Sigmoid colon (tissue), 4 donors: ENCODE measurements around the gene OSBP2.

Experiments
- EP300 ChIP-seq, 4 donors: sonication (generic); formaldehyde crosslinking; IDR thresholded peaks; one replicate each; pipeline ENCODE4 v1.6.1; 2017; ENCODE audit warnings: antibody characterized with exemption in 4 of 4
- POLR2A ChIP-seq, 2 donors: fragments of 450-650 bp; IDR thresholded peaks; one replicate each; pipeline ENCODE4 v1.6.1; 2016; ENCODE audit warnings: antibody characterized with exemption in 2 of 2, mild to moderate bottlenecking in 2 of 2, moderate library complexity in 2 of 2
- POLR2AphosphoS5 ChIP-seq, 4 donors: sonication (generic); formaldehyde crosslinking; IDR thresholded peaks; one replicate each; pipeline ENCODE4 v1.6.1; 2017; ENCODE audit warnings: antibody characterized with exemption in 4 of 4
- TF ChIP-seq, protein P1 (sequence below), 4 experiments: fragments of 450-650 bp in 3 of 4; fragments of 200-600 bp in 1 of 4; IDR thresholded peaks; one replicate each; pipeline ENCODE4 v1.5.1; 2016 to 2019; ENCODE audit warnings: antibody characterized with exemption in 4 of 4, mild to moderate bottlenecking in 3 of 4, moderate library complexity in 2 of 4

DNA sequence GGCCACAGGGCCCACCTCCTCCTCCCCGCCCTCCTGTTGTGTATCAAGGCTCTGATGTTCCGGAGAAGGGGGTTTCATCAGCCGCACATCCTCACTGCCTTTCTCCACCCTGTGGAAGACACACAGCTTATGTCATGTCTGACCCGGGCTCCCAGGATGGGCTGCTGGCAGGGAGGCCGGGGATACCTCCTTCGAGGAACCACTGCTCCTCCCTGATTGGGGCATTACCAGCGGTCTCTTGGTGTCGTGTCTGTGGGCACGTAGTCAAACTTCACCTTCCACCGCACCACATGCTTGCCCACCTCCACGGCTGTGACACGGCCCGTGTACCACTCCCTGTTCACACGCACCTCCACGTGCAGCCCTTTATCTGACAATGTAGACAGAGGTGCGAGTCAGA is 238.0 kb downstream of the OSBP2 start:
- TF ChIP-seq EP300 (IDR thresholded peaks at IDR 0.05) = no peak
- TF ChIP-seq POLR2A (IDR thresholded peaks at IDR 0.05) = no peak
- TF ChIP-seq, protein P1, sequence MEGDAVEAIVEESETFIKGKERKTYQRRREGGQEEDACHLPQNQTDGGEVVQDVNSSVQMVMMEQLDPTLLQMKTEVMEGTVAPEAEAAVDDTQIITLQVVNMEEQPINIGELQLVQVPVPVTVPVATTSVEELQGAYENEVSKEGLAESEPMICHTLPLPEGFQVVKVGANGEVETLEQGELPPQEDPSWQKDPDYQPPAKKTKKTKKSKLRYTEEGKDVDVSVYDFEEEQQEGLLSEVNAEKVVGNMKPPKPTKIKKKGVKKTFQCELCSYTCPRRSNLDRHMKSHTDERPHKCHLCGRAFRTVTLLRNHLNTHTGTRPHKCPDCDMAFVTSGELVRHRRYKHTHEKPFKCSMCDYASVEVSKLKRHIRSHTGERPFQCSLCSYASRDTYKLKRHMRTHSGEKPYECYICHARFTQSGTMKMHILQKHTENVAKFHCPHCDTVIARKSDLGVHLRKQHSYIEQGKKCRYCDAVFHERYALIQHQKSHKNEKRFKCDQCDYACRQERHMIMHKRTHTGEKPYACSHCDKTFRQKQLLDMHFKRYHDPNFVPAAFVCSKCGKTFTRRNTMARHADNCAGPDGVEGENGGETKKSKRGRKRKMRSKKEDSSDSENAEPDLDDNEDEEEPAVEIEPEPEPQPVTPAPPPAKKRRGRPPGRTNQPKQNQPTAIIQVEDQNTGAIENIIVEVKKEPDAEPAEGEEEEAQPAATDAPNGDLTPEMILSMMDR (IDR thresholded peaks at IDR 0.05) = no peak
- TF ChIP-seq POLR2AphosphoS5 (IDR thresholded peaks at IDR 0.05) = no peak
